ENCODE results near the gene TF. TPM values are rescaled to one million over a fixed set of nuclear protein-coding genes. Genes with fewer than 3 reads are reported as not detected.

Gene TF
- polyA plus RNA-seq, 3 donors = 0.73 TPM; not detected in 2

DNA sequence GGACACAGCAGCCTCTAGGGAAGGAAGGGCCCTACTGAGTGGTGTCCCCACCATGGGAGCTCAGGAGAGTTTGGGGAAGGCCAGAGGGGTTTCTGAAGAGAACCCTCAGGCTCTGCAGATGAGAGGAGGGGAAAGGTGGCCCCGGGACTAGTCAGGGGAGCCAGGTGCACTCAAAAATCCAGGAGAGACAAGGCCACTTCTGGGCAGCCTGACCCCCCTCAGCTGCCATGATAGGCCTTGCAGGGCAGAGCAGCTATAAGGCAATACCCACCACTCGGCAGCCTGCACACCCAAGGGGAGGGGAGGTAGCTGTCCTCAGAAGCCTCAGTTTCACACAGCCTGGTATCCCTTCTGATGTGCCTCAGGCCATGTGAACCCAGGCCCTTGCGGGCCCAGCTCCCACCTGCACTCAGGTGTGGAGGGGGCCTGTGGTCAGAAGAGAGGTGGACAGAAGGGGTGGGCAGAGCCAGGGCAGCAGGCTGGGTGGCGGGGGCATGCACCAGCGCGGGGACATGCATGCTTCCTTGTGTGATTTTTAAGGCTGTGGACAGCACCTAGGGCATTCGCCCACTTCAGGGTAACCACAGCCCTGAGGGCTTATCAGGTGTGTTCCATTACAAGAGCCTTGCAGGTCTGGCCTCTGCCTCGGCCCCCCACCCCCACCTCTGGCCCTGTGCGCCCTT, 94.0 kb downstream of the TF start:
- no peaks in the 10 kb centered on the region for H3K9me3 ChIP-seq (replicated peaks in 1 of 2; ENCODE audit: control insufficient read depth in 1 of 2, insufficient read depth in 1 of 2, low read length in 2 of 2)
- no peak overlapping the region for H3K9ac ChIP-seq (ENCODE audit: insufficient read depth, low read length, poor library complexity, severe bottlenecking)
- no peaks in the 10 kb centered on the region for H3K4me1 ChIP-seq (ENCODE audit: control insufficient read depth in 1 of 2, insufficient read depth in 2 of 2, low read length in 2 of 2)
- TF ChIP-seq CTCF (IDR thresholded peaks at IDR 0.05) = no peak
- no peak overlapping the region for H3K4me3 ChIP-seq (replicated peaks in 1 of 3; ENCODE audit: low read depth in 2 of 3, low read length in 3 of 3)
- no peaks in the 10 kb centered on the region for H3K79me2 ChIP-seq (ENCODE audit: insufficient read depth, low read length)
- no peaks in the 10 kb centered on the region for H3K27me3 ChIP-seq (ENCODE audit: control insufficient read depth in 2 of 2, insufficient read depth in 2 of 2, low read length in 2 of 2)
- Mint-ChIP-seq H3K4me1 (no peaks in the 10 kb centered on the region), H3K9me3 (peaks cover 0 to 6% (median 2%) of the 10 kb centered on the region in 7 donors), H3K27ac (no peak overlapping the region), H3K36me3 (no peaks in the 10 kb centered on the region), H3K4me3 (no peak overlapping the region), H3K27me3 (ENCODE audit: low read depth in 3 of 3) (peaks cover 1 to 4% (median 2%) of the 10 kb centered on the region in 3 donors)
- no peak for DNase-seq
- no peak overlapping the region for H3K27ac ChIP-seq (ENCODE audit: low read depth in 1 of 2, low read length in 2 of 2)
- intact Hi-C loops (cut with micrococcal nuclease) = no loop called here
- H3K4me2 ChIP-seq (replicated peaks; ENCODE audit: extremely low read depth, low read length, poor library complexity, severe bottlenecking) = no peak overlapping the region
- H2AFZ ChIP-seq (ENCODE audit: insufficient read depth, low read depth, low read length, poor library complexity, severe bottlenecking) = no peak overlapping the region
- 96% methylated on average over 8 of the region's 9 CpGs for WGBS (ENCODE audit: insufficient coverage)
- H3K36me3 ChIP-seq (replicated peaks in 1 of 2; ENCODE audit: control insufficient read depth in 1 of 2, insufficient read depth in 2 of 2, low read length in 2 of 2) = no peaks in the 10 kb centered on the region
- H4K20me1 ChIP-seq (ENCODE audit: insufficient read depth, low read length) = no peaks in the 10 kb centered on the region

DNA sequence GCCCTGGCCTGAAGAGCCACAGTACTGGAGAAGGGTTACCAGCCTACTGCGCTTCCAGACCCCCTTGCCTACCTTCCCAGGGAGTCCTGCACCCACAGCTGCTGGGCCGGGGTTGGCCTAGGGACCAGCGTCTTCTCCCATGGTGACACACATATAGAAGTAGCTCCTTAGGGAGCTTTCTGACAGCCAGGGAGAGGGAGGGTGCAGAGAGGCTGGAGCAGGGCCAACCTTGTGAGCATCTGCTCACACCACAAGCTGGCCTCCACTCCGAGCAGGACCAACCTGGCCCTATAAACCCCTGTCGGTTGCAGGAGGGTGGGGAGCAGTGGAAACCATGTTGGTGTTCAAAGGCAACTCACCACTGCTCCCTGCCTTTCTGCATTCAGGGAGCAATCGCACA, 94.6 kb downstream of the TF start:
- intact Hi-C loops (cut with micrococcal nuclease) = no loop called here
- peaks cover 0 to 7% (median 2%) of the 10 kb centered on the region in 7 donors for H3K9me3 Mint-ChIP-seq
- Histone ChIP-seq H3K4me3 (replicated peaks in 1 of 3; ENCODE audit: low read depth in 2 of 3, low read length in 3 of 3) (no peak overlapping the region), H3K4me1 (ENCODE audit: control insufficient read depth in 1 of 2, insufficient read depth in 2 of 2, low read length in 2 of 2) (no peaks in the 10 kb centered on the region), H3K9me3 (replicated peaks in 1 of 2; ENCODE audit: control insufficient read depth in 1 of 2, insufficient read depth in 1 of 2, low read length in 2 of 2) (no peaks in the 10 kb centered on the region), H3K79me2 (ENCODE audit: insufficient read depth, low read length) (no peaks in the 10 kb centered on the region), H3K36me3 (replicated peaks in 1 of 2; ENCODE audit: control insufficient read depth in 1 of 2, insufficient read depth in 2 of 2, low read length in 2 of 2) (no peaks in the 10 kb centered on the region), H4K20me1 (ENCODE audit: insufficient read depth, low read length) (no peaks in the 10 kb centered on the region), H3K27me3 (ENCODE audit: control insufficient read depth in 2 of 2, insufficient read depth in 2 of 2, low read length in 2 of 2) (no peaks in the 10 kb centered on the region), H2AFZ (ENCODE audit: insufficient read depth, low read depth, low read length, poor library complexity, severe bottlenecking) (no peak overlapping the region), H3K27ac (ENCODE audit: low read depth in 1 of 2, low read length in 2 of 2) (no peak overlapping the region), H3K4me2 (replicated peaks; ENCODE audit: extremely low read depth, low read length, poor library complexity, severe bottlenecking) (no peak overlapping the region), H3K9ac (ENCODE audit: insufficient read depth, low read length, poor library complexity, severe bottlenecking) (no peak overlapping the region)
- no peak for DNase-seq
- no peak overlapping the region for H3K4me3 Mint-ChIP-seq
- 100% methylated on average over 2 of the region's 6 CpGs for WGBS (ENCODE audit: insufficient coverage)
- no peaks in the 10 kb centered on the region for H3K36me3 Mint-ChIP-seq
- no peak for TF ChIP-seq CTCF (IDR thresholded peaks at IDR 0.05)
- H3K27me3 Mint-ChIP-seq (ENCODE audit: low read depth in 3 of 3) = peaks cover 1 to 4% (median 2%) of the 10 kb centered on the region in 3 donors
- H3K4me1 Mint-ChIP-seq = no peaks in the 10 kb centered on the region
- no peak overlapping the region for H3K27ac Mint-ChIP-seq

Data from CD14-positive monocyte (primary cell).